ENCODE results near the gene YY1.
A peak's percentile ranks its signal among the peaks of the same experiment; 100 is the strongest.

YY1 gene

GRCh38 chr14:100303179-100303578 is 64.2 kb downstream of the YY1 start:
- TF ChIP-seq CTCF (IDR thresholded peaks at IDR 0.05; ENCODE audit: borderline replicate concordance, insufficient read depth, low read depth, low read length), result peak; percentile 69
- no peak overlapping the region for H3K4me3 ChIP-seq (ENCODE audit: low read depth, low read length)

GRCh38 chr14:100303925-100304324 is 65.0 kb downstream of the YY1 start:
- H3K4me3 ChIP-seq (ENCODE audit: low read depth, low read length), result no peak overlapping the region
- TF ChIP-seq CTCF (IDR thresholded peaks at IDR 0.05; ENCODE audit: borderline replicate concordance, insufficient read depth, low read depth, low read length), result no peak

GRCh38 chr14:100304825-100305323 is 65.9 kb downstream of the YY1 start:
- TF ChIP-seq CTCF (IDR thresholded peaks at IDR 0.05; ENCODE audit: borderline replicate concordance, insufficient read depth, low read depth, low read length), result no peak
- peak overlapping the region; percentile 71 for H3K4me3 ChIP-seq (ENCODE audit: low read depth, low read length)

GRCh38 chr14:100305324-100306100 is 66.6 kb downstream of the YY1 start:
- no peak for TF ChIP-seq CTCF (IDR thresholded peaks at IDR 0.05; ENCODE audit: borderline replicate concordance, insufficient read depth, low read depth, low read length)
- H3K4me3 ChIP-seq (ENCODE audit: low read depth, low read length), result peak overlapping the region; percentile 71

GRCh38 chr14:100306101-100306997 is 67.4 kb downstream of the YY1 start, which contains the start of gene SLC25A29:
Gene SLC25A29 (minus strand): TSS chr14:100306444. CDS start chr14:100306232, 212 bp downstream.
- peak within 1 kb of the TSS; percentile 71 for H3K4me3 ChIP-seq (ENCODE audit: low read depth, low read length)
- no peak for TF ChIP-seq CTCF (IDR thresholded peaks at IDR 0.05; ENCODE audit: borderline replicate concordance, insufficient read depth, low read depth, low read length)

GRCh38 chr14:100306998-100307765 is 68.2 kb downstream of the YY1 start:
- H3K4me3 ChIP-seq (ENCODE audit: low read depth, low read length), result peak overlapping the region; percentile 71
- no peak for TF ChIP-seq CTCF (IDR thresholded peaks at IDR 0.05; ENCODE audit: borderline replicate concordance, insufficient read depth, low read depth, low read length)

Measured in GM12875 (cell line).